ENCODE results near the gene SGIP1. TPM values are rescaled to one million over a fixed set of nuclear protein-coding genes. Genes with fewer than 3 reads are reported as not detected.
"Not testable (repeated sequence)": the region's sequence is repeated elsewhere in the genome, so short reads cannot be mapped to it uniquely, and the experiment has no call there.

Gene SGIP1
- total RNA-seq, 2 experiments from 2014 or later, result not detected

DNA sequence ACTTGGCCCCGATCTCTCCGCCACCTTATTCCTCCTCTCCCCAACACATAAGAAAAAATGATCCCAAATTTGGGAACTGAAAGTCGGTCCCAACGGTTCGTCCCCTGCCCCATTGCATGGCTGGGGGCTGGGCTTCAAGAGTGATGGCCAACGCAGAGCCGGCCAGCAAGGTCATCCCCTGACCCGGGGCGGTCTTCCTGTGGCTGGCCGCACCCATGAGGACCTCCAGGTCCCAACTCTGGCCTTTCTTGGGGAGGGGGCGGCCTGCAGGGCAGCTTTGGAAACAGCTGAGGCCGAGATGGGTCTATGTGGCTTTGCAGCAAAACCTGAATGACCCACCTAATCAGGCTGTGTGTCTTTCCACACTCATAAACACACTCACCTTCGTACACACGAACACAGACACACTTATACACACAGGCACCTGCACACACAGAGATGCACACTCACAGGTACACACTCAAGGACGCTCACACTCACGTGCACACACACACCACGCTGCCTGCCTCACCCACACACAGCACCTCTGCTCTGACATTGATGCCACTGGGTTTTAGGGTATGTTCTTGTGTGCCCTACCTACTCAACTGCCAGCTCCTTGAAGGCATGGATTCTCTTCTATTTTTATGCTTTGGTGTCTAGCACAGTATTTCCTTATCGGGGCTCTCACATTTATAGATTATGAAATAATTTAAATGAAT is 218.9 kb downstream of the SGIP1 start:
- CTCF ChIA-PET, result interaction anchor here (0.6 to 1.0 kb wide), 2 partner anchors 608 to 747 kb away, joined by 3 read pairs; no protein-coding TSS in a partner anchor
- POLR2A ChIA-PET, result no interaction called here

GRCh38 chr1:66757722-66758240 is 223.8 kb downstream of the SGIP1 start:
- CTCF ChIA-PET, result no interaction called here
- POLR2A ChIA-PET, result interaction anchor here (0.6 kb wide), 1 partner anchor 730 kb away, joined by 3 read pairs; no protein-coding TSS in a partner anchor

GRCh38 chr1:66758241-66758755 is 224.3 kb downstream of the SGIP1 start:
- CTCF ChIA-PET, result no interaction called here

GRCh38 chr1:66760506-66760905 is 226.6 kb downstream of the SGIP1 start:
- POLR2A ChIA-PET, result no interaction called here

More at GRCh38 chr1:66758241-66758755, 224.3 kb downstream of the SGIP1 start:
- POLR2A ChIA-PET, result no interaction called here

GRCh38 chr1:66761221-66761620 is 227.3 kb downstream of the SGIP1 start:
- CTCF ChIA-PET, result no interaction called here
- POLR2A ChIA-PET, result no interaction called here

More at GRCh38 chr1:66760506-66760905, 226.6 kb downstream of the SGIP1 start:
- CTCF ChIA-PET, result no interaction called here

GRCh38 chr1:66764994-66765578 is 231.1 kb downstream of the SGIP1 start:
- POLR2A ChIA-PET, result no interaction called here
- CTCF ChIA-PET, result interaction anchor here (0.7 to 1.5 kb wide), 6 partner anchors 25 to 1593 kb away, joined by 3 to 4 read pairs (median 3); no protein-coding TSS in a partner anchor

DNA sequence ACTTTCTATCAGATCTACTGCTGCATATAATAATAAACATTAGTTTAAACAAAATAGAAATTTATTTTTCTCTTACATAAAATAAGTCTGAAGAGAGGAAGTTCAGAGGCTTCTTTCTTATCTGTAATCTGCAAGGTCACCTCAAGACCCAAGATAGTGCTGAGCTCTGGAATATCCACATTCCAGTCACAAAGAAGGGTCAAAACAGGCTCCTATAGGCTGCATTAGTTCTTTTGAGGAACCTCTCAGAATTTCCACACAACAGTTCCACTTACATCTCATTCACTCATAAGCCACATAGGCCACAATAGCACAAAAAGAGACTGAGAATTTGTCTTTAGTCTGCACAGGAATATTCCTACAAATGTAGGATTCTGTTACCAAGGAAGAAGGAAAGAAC is 233.7 kb downstream of the SGIP1 start:
- POLR2A ChIA-PET, result no interaction called here
- CTCF ChIA-PET, result no interaction called here

GRCh38 chr1:66768965-66769364 is 235.0 kb downstream of the SGIP1 start:
- ChIA-PET POLR2A (no interaction called here), CTCF (no interaction called here)

DNA sequence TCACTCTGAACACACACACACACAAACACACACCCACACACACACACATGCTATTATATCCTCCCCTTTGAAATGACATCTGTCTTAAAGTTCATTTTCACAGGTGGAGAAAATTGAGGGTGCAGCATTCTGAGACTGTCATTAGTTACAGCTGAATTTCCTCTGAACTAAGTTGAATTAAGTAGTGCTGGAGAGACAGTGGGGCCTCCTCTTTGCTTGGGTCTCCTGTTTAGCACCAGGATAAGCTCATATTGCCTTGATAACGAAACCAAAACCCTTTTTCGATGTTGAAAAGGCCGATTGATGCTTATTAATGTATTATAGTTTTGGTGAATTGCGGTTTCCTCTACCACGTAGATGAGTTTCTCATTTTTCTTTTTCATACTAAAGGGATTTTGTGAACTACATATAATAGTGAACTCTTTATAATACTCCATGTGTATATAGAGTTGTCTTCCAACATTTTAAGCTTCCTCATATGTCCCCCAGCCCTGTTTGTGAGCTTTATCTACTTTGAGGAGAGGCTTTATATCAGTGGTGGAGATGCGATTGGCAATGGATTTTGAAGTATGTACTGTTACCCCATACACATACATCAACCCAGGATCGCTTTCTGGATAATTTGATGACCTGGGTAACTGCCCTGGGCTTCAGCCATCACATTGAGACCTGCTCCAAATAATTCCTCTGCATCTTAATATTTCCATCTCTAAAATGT is 235.7 kb downstream of the SGIP1 start:
- POLR2A ChIA-PET, result no interaction called here

DNA sequence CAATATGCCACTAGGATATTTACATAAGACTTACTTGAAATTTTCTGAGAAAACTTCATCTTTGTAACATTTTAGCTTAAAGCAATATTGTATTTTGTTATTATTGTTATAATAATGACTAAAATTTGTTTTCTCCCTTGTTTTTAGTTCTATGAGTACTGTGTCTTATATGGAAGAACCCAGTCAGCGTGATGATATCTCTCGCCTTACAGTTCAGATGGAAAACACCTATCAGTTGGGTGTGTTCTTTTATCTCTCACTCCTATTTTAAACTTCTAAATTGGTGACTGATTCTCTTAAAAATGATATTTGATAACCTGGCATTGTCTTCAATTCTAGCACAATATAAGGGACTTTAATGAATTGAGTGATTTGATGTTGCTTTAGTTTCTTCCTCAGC is 236.3 kb downstream of the SGIP1 start:
- ChIA-PET CTCF (no interaction called here), POLR2A (no interaction called here)

More for the DNA sequence above, 235.7 kb downstream of the SGIP1 start:
- CTCF ChIA-PET, result no interaction called here

GRCh38 chr1:66770694-66771093 is 236.7 kb downstream of the SGIP1 start:
- CTCF ChIA-PET, result no interaction called here

DNA sequence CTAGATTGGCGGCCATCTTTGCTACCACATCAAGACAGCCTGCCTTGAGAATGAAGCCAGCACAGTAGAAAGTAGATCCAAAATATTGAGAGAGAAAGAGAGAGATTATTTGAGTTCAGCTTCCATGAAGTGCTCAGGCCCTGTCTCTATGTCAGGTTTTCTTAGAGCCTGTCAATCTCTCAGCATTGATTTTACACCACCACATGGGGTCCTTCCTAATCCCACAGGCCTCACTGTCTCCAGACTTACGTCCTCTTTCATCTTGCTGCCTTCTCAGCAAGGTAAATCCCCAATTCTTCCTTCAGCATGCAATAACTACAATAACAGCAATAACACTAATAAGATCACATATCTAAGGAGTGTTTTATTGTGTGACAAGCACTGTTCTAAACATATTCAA is 239.3 kb downstream of the SGIP1 start:
- ChIA-PET POLR2A (no interaction called here), CTCF (no interaction called here)

More at GRCh38 chr1:66770694-66771093, 236.7 kb downstream of the SGIP1 start:
- POLR2A ChIA-PET, result no interaction called here

GRCh38 chr1:66774438-66774837 is 240.5 kb downstream of the SGIP1 start:
- ChIA-PET POLR2A (no interaction called here), CTCF (no interaction called here)

- ChIA-PET POLR2A (no interaction called here), CTCF (no interaction called here)
Measured at GRCh38 chr1:66775646-66776045, 241.7 kb downstream of the SGIP1 start.

GRCh38 chr1:66777831-66778230 is 243.9 kb downstream of the SGIP1 start:
- ChIA-PET CTCF (no interaction called here), POLR2A (no interaction called here)

GRCh38 chr1:66778266-66778665 is 244.3 kb downstream of the SGIP1 start:
- ChIA-PET POLR2A (no interaction called here), CTCF (no interaction called here)

- CTCF ChIA-PET, result no interaction called here
Measured at GRCh38 chr1:66778969-66779368, 245.0 kb downstream of the SGIP1 start.

DNA sequence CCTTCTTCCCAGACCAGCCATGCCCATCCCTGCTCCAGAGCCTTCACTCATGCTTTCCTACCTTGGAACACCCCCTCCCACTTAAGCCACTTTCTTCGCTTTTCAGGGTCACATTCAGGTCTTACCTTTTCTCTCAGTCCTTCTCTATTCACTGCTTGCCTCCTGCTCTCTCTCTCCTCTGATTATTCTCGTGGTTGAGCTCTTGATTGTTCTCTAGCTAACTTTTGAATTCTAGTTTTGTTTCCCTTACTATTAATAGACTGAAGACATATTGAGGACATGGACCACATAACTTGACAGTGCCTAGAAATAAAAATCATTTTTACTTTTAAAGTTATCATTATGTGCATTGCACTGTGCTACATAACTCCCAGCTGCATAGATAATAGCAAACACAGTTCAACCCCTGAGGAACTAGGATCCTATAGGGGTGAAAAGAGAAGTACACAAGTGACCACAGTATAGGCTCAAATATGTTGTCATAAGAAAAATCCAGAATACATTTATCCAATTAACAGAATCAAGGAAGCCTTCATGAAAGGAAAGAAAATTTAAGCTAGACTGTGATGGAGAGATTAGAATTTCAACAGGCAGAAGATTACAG is 245.6 kb downstream of the SGIP1 start:
- CTCF ChIA-PET, result no interaction called here

More at GRCh38 chr1:66778969-66779368, 245.0 kb downstream of the SGIP1 start:
- POLR2A ChIA-PET, result no interaction called here

DNA sequence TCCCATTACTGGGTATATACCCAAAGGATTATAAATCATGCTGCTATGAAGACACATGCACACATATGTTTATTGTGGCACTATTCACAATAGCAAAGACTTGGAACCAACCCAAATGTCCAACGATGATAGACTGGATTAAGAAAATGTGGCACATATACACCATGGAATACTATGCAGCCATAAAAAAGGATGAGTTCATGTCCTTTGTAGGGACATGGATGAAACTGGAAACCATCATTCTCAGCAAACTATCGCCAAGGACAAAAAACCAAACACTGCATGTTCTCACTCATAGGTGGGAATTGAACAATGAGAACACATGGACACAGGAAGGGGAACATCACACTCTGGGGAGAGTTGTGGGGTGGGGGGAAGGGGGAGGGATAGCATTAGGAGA is 251.8 kb downstream of the SGIP1 start:
- POLR2A ChIA-PET, CTCF ChIA-PET: not testable (repeated sequence)

More for the DNA sequence above, 245.6 kb downstream of the SGIP1 start:
- POLR2A ChIA-PET, result no interaction called here

DNA sequence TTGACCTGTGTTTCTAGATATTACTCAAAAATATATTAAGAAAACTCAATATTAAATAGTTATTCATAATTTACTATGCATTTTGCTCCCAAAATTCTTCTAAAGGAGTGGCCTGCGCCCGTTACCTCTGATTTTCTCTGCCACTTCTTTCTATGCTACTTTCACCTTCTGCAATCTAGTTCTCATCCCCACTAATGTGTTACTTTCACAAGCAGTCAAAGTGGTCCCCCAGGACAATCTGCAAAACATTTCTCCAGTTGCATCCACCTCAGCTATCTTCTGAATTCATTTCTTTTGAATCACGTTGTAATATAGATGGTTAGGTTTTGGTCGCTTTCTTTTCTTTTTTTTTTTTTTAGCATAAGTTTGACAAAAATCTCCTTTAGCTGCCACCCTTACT is 253.7 kb downstream of the SGIP1 start:
- ChIA-PET POLR2A (no interaction called here), CTCF (no interaction called here)
